Coronary artery (tissue), 2 donors: ENCODE measurements around the gene PUDP.

ENCODE experiments used
- DNase-seq: peaks from one replicate; pipeline ENCODE4 v3.0.0-alpha.2; 2017; ENCODE audit warnings: low spot score
- H3K27ac ChIP-seq, 2 donors: fragments of 200-600 bp; sonication (generic); one replicate each; pipeline ENCODE4 v1.5.1; 2016 to 2019
- H3K4me3 ChIP-seq: fragments of 200-600 bp; sonication (generic); 2 replicates; pipeline ENCODE4 v1.5.1; 2016; ENCODE audit warnings: mild to moderate bottlenecking, moderate library complexity
- CTCF ChIP-seq: fragments of 200-600 bp; sonication (generic); IDR thresholded peaks from one replicate; pipeline ENCODE4 v1.5.1; 2019; ENCODE audit warnings: antibody characterized with exemption

The PUDP gene

GRCh38 chrX:7093305-7093704 lies 54.6 kb downstream of the PUDP start:
- TF ChIP-seq CTCF: no peak
- no peak overlapping the region for H3K27ac ChIP-seq

GRCh38 chrX:7092543-7092942 lies 55.4 kb downstream of the PUDP start:
- no peak overlapping the region for H3K27ac ChIP-seq
- no peak for TF ChIP-seq CTCF
- no peak for DNase-seq
- H3K4me3 ChIP-seq: no peak overlapping the region

More at GRCh38 chrX:7093305-7093704, 54.6 kb downstream of the PUDP start:
- no peak overlapping the region for H3K4me3 ChIP-seq
- no peak for DNase-seq

- no peak for TF ChIP-seq CTCF
- H3K27ac ChIP-seq: no peak overlapping the region
Observed at GRCh38 chrX:7091923-7092322, 56.0 kb downstream of the PUDP start.

GRCh38 chrX:7090641-7091040 lies 57.3 kb downstream of the PUDP start:
- H3K27ac ChIP-seq: no peak overlapping the region
- no peak overlapping the region for H3K4me3 ChIP-seq
- no peak for TF ChIP-seq CTCF
- no peak for DNase-seq

More at GRCh38 chrX:7091923-7092322, 56.0 kb downstream of the PUDP start:
- H3K4me3 ChIP-seq: no peak overlapping the region
- DNase-seq: no peak

GRCh38 chrX:7088968-7089615 lies 58.9 kb downstream of the PUDP start:
- Histone ChIP-seq H3K4me3 (no peak overlapping the region), H3K27ac (no peak overlapping the region)
- TF ChIP-seq CTCF: no peak
- no peak for DNase-seq

- Histone ChIP-seq H3K27ac (no peak overlapping the region), H3K4me3 (no peak overlapping the region)
- no peak for TF ChIP-seq CTCF
- DNase-seq: no peak
Observed at GRCh38 chrX:7086384-7086783, 61.6 kb downstream of the PUDP start.

GRCh38 chrX:7085879-7086278 lies 62.1 kb downstream of the PUDP start:
- no peak overlapping the region for H3K27ac ChIP-seq
- no peak for TF ChIP-seq CTCF
- no peak overlapping the region for H3K4me3 ChIP-seq
- no peak for DNase-seq
